Nephron (organoid): ENCODE measurements around the gene UGT1A3.

Experiments used
- H3K27ac Mint-ChIP-seq, 3 experiments: 2 replicates each; pipeline ENCODE4 v1.8.0; 2020; ENCODE audit warnings: mixed read lengths in 3 of 3, mild to moderate bottlenecking in 2 of 3, moderate library complexity in 1 of 3
- H3K27me3 Mint-ChIP-seq: 2 replicates; pipeline ENCODE4 v1.8.0; 2021; ENCODE audit warnings: low read depth, mild to moderate bottlenecking, moderate library complexity, mixed read lengths
- H3K36me3 Mint-ChIP-seq: 2 replicates; pipeline ENCODE4 v1.8.0; 2020; ENCODE audit warnings: low read depth, mixed read lengths
- H3K4me1 Mint-ChIP-seq: 2 replicates; pipeline ENCODE4 v1.8.0; 2020; ENCODE audit warnings: mixed read lengths
- H3K4me3 Mint-ChIP-seq, 3 experiments: 2 replicates each; pipeline ENCODE4 v1.8.0; 2020; ENCODE audit warnings: mild to moderate bottlenecking in 3 of 3, mixed read lengths in 3 of 3, moderate library complexity in 2 of 3
- H3K9me3 Mint-ChIP-seq: 2 replicates; pipeline ENCODE4 v1.8.0; 2020; ENCODE audit warnings: mixed read lengths
- TF ChIP-seq, protein P1 (sequence below), 3 experiments: fragments of 200-600 bp; sonication (generic); IDR thresholded peaks; one replicate each; pipeline ENCODE4 v1.5.0; 2021; ENCODE audit warnings: antibody characterized with exemption in 3 of 3; ENCODE audit not compliant: unreplicated experiment in 3 of 3

UGT1A3 gene

DNA sequence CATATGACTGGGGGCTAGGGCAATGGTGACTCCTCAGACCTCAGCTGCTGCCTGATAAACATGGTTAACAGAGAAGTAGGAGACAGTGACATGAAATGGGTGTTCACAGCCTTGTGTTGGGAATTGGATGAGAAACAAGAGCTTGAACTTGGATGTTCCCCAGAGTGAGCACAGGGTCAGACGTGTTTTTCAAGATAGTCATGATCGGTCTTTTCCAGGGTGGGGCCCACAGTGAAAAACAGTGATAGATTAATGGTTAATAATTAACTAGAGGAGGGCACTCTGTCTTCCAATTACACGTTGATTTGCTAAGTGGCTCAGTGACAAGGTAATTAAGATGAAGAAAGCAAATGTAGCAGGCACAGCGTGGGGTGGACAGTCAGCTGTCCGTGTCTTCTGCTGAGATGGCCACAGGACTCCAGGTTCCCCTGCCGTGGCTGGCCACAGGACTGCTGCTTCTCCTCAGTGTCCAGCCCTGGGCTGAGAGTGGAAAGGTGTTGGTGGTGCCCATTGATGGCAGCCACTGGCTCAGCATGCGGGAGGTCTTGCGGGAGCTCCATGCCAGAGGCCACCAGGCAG lies at the start of gene UGT1A3:
TSS of gene UGT1A3 (plus strand) at position 320 of the 579 bp plus-strand sequence. CDS start at position 405, 85 bp downstream.
- Mint-ChIP-seq H3K27me3 (peaks cover 9% of the 10 kb centered on the region), H3K36me3 (no peaks in the 10 kb centered on the region), H3K9me3 (peaks cover 6% of the 10 kb centered on the region), H3K4me3 (no peak within 1 kb of the TSS), H3K27ac (no peak within 1 kb of the TSS), H3K4me1 (no peaks in the 10 kb centered on the region)
- TF ChIP-seq, protein P1, sequence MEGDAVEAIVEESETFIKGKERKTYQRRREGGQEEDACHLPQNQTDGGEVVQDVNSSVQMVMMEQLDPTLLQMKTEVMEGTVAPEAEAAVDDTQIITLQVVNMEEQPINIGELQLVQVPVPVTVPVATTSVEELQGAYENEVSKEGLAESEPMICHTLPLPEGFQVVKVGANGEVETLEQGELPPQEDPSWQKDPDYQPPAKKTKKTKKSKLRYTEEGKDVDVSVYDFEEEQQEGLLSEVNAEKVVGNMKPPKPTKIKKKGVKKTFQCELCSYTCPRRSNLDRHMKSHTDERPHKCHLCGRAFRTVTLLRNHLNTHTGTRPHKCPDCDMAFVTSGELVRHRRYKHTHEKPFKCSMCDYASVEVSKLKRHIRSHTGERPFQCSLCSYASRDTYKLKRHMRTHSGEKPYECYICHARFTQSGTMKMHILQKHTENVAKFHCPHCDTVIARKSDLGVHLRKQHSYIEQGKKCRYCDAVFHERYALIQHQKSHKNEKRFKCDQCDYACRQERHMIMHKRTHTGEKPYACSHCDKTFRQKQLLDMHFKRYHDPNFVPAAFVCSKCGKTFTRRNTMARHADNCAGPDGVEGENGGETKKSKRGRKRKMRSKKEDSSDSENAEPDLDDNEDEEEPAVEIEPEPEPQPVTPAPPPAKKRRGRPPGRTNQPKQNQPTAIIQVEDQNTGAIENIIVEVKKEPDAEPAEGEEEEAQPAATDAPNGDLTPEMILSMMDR (IDR thresholded peaks at IDR 0.05; ENCODE audit: unreplicated experiment in 3 of 3) = no peak

GRCh38 chr2:233679196-233679595 lies 49.6 kb upstream of the UGT1A3 start:
- H3K4me1 Mint-ChIP-seq = peaks cover 6% of the 10 kb centered on the region
- no peaks in the 10 kb centered on the region for H3K27me3 Mint-ChIP-seq
- peaks cover 3% of the 10 kb centered on the region for H3K9me3 Mint-ChIP-seq
- TF ChIP-seq, protein P1 (IDR thresholded peaks at IDR 0.05; ENCODE audit: unreplicated experiment in 3 of 3) = no peak
- no peak overlapping the region for H3K4me3 Mint-ChIP-seq
- H3K36me3 Mint-ChIP-seq = no peaks in the 10 kb centered on the region
- no peak overlapping the region for H3K27ac Mint-ChIP-seq

DNA sequence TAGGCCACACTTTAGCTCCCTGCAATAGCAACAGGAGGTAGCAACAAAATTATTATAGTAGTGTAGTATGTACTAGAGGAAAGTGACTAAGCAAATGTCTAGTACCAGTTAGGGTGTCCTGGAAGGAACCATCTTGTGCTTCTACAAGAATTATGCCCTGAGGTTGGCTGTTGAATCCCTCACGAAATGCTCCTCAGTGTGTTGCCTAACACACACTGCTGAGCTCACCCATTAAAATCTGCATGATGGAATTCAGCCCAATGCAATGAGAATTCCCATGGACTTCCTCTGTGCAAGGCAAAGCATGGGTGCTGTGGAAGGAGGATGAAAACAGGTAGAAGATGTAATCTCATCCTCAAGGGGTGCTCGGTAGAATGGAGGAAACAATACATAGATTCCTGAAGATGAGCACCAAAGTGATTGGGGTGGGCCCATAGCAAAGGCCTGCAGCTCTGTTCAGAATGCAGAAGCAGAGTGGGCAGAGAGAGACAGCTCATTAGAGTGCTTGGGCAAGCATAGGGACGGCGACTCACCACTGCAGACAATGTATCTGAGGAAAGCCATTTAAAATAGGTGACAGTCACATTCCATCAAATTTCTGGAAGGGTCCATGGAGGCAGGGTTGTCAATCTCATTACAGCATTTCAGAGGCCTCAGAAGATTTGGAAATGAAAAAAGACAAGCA lies 48.3 kb upstream of the UGT1A3 start:
- Mint-ChIP-seq H3K27me3 (no peaks in the 10 kb centered on the region), H3K4me1 (no peaks in the 10 kb centered on the region), H3K9me3 (peaks cover 3% of the 10 kb centered on the region), H3K36me3 (no peaks in the 10 kb centered on the region), H3K4me3 (no peak overlapping the region), H3K27ac (no peak overlapping the region)
- TF ChIP-seq, protein P1 (IDR thresholded peaks at IDR 0.05; ENCODE audit: unreplicated experiment in 3 of 3) = no peak

- no peak within 1 kb of the TSS for H3K27ac Mint-ChIP-seq
- TF ChIP-seq, protein P1 (IDR thresholded peaks at IDR 0.05; ENCODE audit: unreplicated experiment in 3 of 3) = no peak
- no peaks in the 10 kb centered on the region for H3K36me3 Mint-ChIP-seq
- no peaks in the 10 kb centered on the region for H3K4me1 Mint-ChIP-seq
- H3K9me3 Mint-ChIP-seq = no peaks in the 10 kb centered on the region
- no peak within 1 kb of the TSS for H3K4me3 Mint-ChIP-seq
- peaks cover 3% of the 10 kb centered on the region for H3K27me3 Mint-ChIP-seq
Observed at GRCh38 chr2:233681521-233682099, 47.2 kb upstream of the UGT1A3 start, which contains the start of gene UGT1A7. Gene UGT1A7, plus strand, starts transcription at chr2:233681901. Its CDS starts 37 bp downstream, at chr2:233681938.

DNA sequence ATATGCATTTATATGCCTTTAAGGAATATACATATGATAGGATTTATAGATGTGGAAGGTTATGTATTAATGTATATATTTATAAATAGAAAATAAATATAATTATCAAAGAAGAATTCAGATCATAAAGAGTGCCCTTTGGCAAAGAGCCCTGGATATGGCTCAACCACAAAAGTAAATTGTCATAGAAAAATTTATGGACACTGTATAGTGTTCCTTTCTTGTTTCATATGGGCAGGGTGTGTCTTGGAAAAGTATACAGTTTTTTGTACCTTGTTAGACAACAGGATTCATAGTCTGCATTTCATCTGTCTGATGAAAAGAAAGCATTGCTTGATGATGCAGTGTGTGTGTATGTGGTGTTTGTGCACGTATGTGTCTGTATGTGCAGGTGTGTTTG lies 44.2 kb upstream of the UGT1A3 start:
- no peaks in the 10 kb centered on the region for H3K4me1 Mint-ChIP-seq
- peaks cover 5% of the 10 kb centered on the region for H3K27me3 Mint-ChIP-seq
- no peaks in the 10 kb centered on the region for H3K36me3 Mint-ChIP-seq
- TF ChIP-seq, protein P1 (IDR thresholded peaks at IDR 0.05; ENCODE audit: unreplicated experiment in 3 of 3) = no peak
- H3K4me3 Mint-ChIP-seq = no peak overlapping the region
- no peaks in the 10 kb centered on the region for H3K9me3 Mint-ChIP-seq
- no peak overlapping the region for H3K27ac Mint-ChIP-seq
